ENCODE data around the gene TTC28.
"Not testable (repeated sequence)": the region's sequence is repeated elsewhere in the genome, so short reads cannot be mapped to it uniquely, and the experiment has no call there.

The TTC28 gene

DNA sequence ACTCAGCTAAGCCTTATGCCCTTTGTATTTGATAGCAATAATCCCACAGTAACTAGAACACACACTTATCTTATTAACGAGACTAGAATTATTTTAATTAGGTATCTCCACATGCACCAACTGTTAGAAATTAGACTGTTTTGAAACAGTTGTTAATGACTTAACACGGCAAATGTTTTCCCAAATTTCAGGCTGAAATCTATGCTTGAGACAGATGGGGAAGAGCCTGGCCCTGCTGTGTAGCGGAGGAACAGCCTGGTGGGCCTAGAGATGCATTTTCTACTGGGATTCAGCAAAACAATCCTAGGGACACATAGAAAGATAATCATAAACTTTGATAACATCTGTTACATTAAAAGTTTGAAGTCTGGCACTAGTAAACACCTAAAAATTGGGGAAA lies 273.4 kb downstream of the TTC28 start:
- no peak for DNase-seq (ENCODE audit: low read depth)

DNA sequence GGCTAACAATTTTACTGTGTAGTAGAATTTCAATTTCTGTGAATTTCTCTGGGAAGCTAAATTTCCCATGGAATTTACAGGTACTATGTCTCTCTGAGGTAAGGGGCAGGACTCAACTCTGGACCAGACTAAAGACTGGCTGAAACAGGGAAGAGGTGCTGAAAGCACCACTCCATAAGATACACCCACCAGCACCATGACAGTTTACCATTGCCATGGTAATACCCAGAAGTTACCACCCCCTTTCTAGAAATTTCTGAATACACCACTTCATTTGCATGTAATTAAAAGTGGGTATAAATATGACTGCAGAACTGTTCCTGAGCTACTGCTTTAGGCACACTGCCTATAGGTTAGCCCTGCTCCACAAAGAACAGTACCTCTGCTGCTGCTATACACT lies 274.1 kb downstream of the TTC28 start:
- DNase-seq (ENCODE audit: low read depth), result no peak

DNA sequence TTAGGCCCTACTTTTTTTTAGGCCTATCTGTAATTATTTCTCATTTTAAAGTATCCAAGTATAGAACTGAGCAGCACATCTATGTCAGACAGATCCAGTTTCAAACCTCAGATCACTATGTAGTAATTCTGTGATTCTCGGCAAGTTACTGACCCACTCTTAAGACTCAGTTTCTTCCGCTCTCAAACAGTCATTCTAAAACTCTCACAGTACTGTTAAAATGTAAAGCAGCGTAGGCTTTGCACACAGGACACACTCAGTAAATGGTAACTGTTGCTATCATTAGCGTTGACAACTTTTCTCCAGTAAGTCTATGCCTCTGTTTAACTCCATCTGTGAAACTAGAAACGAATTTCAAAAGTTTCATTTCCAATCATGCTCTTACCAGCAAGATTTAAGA lies 277.1 kb downstream of the TTC28 start:
- DNase-seq (ENCODE audit: low read depth), result no peak

DNA sequence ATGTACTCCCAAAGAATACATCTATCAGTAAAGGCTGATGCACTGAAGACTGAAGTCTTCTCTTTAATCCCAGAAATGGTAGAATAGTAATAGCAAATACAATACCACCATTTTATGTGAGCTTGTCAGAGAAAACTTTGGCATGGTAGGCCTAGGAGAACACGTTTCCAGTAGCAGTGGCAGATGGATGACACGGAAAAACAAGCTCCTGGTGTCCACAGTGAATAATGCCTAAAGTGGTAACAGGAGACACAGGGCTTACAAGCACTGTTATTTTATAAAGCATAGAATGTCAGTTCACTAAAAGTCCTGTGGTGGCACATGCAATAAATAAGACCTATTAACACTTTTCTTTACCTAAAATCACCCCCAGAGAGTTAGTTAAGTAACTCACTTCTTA lies 277.6 kb downstream of the TTC28 start:
- no peak for DNase-seq (ENCODE audit: low read depth)

GRCh38 chr22:28398981-28399380 lies 280.7 kb downstream of the TTC28 start:
- DNase-seq (ENCODE audit: low read depth), result no peak

DNA sequence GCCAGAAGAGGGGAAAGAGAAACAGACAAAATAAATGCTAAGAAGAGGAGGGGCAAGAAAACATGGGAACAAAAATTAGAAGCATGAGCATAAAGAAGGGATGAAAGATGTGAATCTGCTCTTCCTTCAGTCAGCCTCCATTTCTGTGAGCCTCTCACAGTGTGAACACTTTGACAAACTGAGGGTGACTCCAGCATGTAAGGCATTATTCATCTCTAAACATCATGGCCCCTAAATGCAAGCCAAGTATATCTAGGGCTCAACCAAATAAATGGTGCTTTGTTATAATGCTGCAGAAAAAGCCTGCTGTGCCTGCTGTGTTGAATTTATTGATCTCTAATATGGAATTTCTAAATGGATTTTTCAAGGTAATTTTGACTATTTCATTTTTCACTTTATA lies 281.3 kb downstream of the TTC28 start:
- DNase-seq (ENCODE audit: low read depth), result no peak

GRCh38 chr22:28397306-28397705 lies 282.3 kb downstream of the TTC28 start:
- no peak for DNase-seq (ENCODE audit: low read depth)

DNA sequence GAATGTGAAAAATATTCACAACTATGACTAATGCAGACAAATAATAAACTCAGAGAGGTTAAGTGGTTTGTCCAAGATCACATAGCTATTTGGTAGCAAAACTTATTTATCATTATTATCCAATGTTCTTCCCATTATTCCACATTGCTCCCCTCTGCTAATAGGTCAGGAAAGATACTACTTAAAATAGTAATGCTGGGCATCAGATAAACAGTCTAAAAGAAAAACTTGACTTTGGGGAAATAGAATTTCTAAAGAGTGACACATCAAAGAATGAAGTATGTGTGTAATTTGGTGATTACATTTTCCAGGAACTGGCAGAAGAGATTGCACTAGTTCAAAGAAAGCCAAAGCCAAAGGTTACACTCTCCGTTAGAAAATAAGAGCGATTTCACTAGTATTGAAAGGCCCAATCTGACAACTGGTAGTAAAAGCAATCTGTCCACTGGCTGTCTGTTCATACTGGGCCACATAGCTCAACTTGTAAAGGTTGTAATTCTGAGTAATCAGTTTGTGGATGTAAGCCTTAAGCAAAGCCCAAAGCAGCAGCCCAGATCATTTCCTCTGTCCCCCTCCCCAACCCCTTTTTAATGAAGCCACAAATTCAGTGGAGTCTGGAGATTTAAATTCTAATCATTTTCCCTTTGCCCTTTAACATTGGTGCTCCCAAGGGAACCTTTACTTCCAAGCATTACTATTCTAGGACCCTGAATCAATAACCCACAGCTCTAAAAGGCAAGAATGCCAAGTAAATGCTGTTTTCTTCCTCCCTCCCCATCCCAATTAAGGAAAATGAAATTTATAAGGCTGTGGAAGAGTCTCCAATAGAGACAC lies 283.5 kb downstream of the TTC28 start:
- no peak for DNase-seq (ENCODE audit: low read depth)

GRCh38 chr22:28395520-28395919 lies 284.1 kb downstream of the TTC28 start:
- no peak for DNase-seq (ENCODE audit: low read depth)

DNA sequence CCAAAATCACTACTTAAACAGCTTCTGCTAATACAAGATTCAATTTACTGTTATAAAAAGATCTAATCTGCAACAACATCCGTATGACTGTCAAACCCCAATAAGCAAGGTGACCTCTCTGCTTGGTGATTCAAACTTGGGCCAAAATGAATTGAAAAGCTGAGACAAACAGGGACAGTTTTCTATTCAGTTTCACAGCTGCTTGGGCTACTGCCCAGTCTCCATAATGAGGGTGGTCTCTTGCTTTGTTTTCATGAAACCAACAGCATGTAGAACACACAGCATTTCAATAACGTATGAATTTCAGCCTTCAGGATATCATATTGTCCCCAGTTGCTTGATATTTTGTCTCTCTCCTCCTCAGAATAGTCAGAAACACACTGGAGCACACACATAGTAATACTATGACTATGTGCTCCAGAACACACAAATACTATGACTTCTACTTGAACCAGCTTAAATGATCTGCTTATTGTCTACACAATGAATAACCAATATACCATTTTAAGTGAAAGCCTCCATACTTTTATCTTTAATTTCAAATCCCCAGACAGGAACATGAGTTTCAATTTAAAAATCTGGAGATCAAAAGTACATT lies 285.0 kb downstream of the TTC28 start:
- DNase-seq (ENCODE audit: low read depth), result no peak

GRCh38 chr22:28381429-28382167 lies 298.0 kb downstream of the TTC28 start:
- DNase-seq (ENCODE audit: low read depth), result no peak

DNA sequence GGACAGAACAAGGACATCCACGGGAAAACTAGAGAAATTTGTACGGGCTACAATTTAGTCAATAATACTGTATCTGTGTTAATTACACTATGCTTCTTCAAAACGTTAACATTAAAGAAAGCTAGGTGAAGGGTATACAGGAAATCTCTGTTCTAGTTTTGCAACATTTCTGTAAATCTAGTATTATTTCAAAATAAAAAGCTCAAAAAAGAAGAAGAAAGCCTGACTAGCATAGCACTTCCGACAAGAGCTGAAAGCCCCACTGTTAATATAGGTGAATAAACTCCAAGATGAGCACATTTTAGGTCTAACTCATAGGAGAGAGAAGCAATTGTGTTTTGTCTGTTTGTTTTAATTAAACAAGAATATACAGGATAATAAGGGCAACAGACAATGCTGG lies 299.7 kb downstream of the TTC28 start:
- no peak for DNase-seq (ENCODE audit: low read depth)

DNA sequence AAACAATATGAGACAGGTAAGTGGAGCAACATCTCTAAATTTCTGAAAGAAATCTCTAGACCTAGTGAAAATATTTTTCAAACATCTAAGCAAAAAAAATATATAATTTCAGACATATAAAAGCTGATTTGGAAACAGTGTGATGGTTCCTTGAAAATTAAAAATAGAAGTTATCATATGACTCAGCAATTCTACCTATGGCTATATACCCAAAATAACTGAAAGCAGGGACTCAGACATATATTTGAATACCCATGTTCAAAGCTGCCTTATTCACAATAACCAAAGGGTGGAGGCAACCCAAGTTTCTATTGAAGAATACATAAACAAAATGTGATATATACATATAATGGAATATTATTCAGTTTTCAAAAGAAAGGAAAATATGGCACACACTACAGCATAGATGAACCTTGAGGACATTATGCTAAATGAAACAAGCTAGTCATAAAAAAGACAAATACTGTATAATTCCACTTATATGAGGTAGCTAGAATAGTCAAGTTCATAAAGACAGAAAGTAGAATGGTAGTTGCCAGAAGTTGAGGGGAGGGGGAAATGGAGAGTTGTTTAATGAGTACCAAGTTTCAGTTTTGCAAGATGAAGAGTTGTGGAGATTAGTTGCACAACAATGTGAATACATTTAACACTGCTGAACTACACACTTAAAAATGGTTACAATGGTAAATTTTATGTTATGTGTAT lies 300.4 kb downstream of the TTC28 start:
- DNase-seq (ENCODE audit: low read depth), result no peak

- no peak for DNase-seq (ENCODE audit: low read depth)
These were observed 303.7 kb downstream of the TTC28 start for GRCh38 chr22:28375761-28376534.

- no peak for DNase-seq (ENCODE audit: low read depth)
These were observed 305.8 kb downstream of the TTC28 start for GRCh38 chr22:28373831-28374230.

DNA sequence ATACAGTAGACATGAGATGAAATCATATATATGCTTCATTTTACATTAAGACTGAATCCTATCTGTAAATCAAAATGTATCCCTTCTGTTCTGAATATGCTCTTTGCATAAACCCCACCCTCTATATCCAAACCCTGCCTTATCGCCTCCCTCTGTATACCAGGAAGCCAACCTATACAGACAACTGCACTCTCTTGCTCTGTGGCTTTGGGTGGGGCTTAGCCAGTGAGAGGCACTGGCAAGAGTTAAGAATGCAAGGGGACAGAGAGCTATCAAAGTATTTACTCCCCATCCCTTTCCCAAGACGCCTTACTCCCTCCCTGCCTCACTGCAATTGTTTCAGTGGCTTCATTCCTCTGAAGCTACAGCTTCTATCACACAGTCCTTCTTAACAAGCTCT lies 309.8 kb downstream of the TTC28 start:
- DNase-seq (ENCODE audit: low read depth), result no peak

DNA sequence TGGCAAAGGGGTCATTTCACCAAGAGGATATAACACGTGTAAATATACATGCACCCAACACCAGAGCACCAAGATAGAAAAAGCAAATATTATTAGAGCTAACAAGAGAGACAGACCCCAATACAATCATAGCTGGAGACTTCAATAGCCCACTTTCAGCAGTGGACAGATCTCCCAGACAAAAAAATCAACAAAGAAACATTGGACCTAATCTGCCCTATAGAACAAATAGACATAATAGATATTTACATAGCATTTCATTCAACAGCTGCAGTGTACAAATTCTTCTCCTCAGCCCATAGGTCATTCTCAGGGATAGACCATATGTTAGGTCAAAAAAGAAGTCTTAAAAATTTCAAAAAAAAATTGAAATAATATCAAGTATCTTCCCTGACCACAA lies 312.8 kb downstream of the TTC28 start:
- DNase-seq (ENCODE audit: low read depth), result no peak

GRCh38 chr22:28365371-28365770 lies 314.3 kb downstream of the TTC28 start:
- DNase-seq (ENCODE audit: low read depth), result no peak

DNA sequence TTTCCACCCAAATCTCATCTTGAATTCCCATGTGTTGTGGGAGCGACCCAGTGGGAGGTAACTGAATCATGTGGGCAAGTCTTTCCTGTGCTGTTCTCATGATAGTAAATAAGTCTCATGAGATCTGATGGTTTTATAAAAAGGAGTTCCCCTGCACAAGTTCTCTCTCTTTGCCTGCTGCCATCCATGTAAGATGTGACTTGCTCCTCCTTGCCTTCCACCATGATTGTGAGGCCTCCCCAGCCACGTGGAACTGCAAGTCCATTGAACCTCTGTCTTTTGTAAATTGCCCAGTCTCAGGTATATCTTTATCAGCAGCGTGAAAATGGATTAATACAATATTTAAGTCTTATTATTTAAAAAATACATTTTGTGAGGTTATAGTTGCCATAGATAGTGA lies 315.5 kb downstream of the TTC28 start:
- DNase-seq (ENCODE audit: low read depth), result not testable (repeated sequence)

- no peak for DNase-seq (ENCODE audit: low read depth)
These were observed 318.7 kb downstream of the TTC28 start for GRCh38 chr22:28360939-28361338.

DNA sequence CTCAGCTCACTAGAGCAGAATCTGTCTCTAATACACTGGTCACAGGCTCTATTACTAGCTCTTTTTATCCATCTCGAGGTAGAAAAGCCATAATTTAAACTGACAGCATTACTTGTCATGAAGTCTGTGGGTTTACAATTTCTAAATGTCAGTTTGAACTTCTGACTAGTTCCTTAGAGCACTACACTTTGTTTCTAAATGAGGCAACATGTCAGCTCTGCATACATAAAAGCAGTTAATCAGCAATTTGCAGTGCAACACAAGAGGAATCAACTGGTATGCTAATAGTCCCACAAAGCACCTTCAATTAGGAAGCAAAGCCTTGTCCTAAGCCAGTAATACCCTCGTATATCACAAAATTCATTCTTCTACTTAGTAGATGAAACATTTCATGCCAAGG lies 321.3 kb downstream of the TTC28 start:
- DNase-seq (ENCODE audit: low read depth), result no peak

DNA sequence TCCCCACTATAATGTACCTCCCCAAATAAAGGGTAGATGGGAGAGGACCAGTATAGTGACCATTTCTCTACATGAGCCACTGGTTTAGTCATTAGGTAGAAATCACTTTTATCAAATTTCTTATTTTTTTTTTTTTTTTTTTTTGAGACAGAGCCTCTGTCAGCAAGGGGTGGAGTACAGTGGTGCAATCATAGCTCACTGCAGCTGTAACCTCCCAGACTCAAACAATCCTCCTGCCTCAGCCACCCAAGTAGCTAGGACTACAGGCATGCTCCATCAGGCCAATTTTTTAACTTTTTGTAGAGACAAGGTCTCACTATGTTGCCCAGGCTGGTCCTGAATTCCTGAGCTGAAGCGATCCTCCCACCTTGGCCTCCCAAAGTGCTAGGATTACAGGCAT lies 322.4 kb downstream of the TTC28 start:
- no peak for DNase-seq (ENCODE audit: low read depth)
